K562 (cell line): ENCODE measurements around the gene MOB1A. TPM values are rescaled to one million over a fixed set of nuclear protein-coding genes. Genes with fewer than 3 reads are reported as not detected.
A peak's percentile ranks its signal among the peaks of the same experiment; 100 is the strongest.

Experiments
- BCOR ChIP-seq: fragments of 450-650 bp; IDR thresholded peaks from 2 replicates; pipeline ENCODE4 v1.6.1; 2016
- EP400 ChIP-seq: fragments of 450-650 bp; IDR thresholded peaks from 2 replicates; pipeline ENCODE4 v1.6.1; 2017; ENCODE audit warnings: antibody characterized with exemption, mild to moderate bottlenecking, moderate library complexity
- GABPB1 ChIP-seq: sonication (generic); formaldehyde crosslinking; IDR thresholded peaks from 2 replicates; pipeline ENCODE4 v1.8.0; 2022; ENCODE audit warnings: mild to moderate bottlenecking, missing genetic modification reagents
- HDAC3 ChIP-seq: fragments of 450-650 bp; IDR thresholded peaks from 2 replicates; pipeline ENCODE4 v1.6.1; 2018; ENCODE audit warnings: borderline replicate concordance, mild to moderate bottlenecking, moderate library complexity; ENCODE audit not compliant: partially characterized antibody
- KDM4B ChIP-seq, 2 experiments: fragments of 450-650 bp in 1 of 2; sonication (generic) in 1 of 2; IDR thresholded peaks; 2 replicates each; pipeline ENCODE4 v1.6.1; 2016 to 2017; ENCODE audit warnings: borderline replicate concordance in 2 of 2, antibody characterized with exemption in 1 of 2, low read depth in 1 of 2, mild to moderate bottlenecking in 1 of 2
- NCOR1 ChIP-seq: fragments of 450-650 bp; IDR thresholded peaks from 2 replicates; pipeline ENCODE4 v1.6.1; 2016; ENCODE audit warnings: mild to moderate bottlenecking, moderate library complexity
- NR2C2 ChIP-seq, 2 experiments: fragments of 200-800 bp in 1 of 2; sonication (Bioruptor generic) in 1 of 2; sonication (generic) in 1 of 2; formaldehyde crosslinking in 1 of 2; IDR thresholded peaks; 2 replicates each; pipeline versions ENCODE4 v1.6.1 to v1.8.0; 2016 to 2022; ENCODE audit warnings: mild to moderate bottlenecking in 1 of 2, missing compliant biosample characterization in 1 of 2, missing genetic modification characterization in 1 of 2, missing genetic modification reagents in 1 of 2
- RAD21 ChIP-seq, 2 experiments: fragments of 250-450 bp in 1 of 2; fragments of 450-650 bp in 1 of 2; sonication (Bioruptor Pico) in 1 of 2; formaldehyde crosslinking in 1 of 2; IDR thresholded peaks in 1 of 2; conservative IDR thresholded peaks in 1 of 2; 2 replicates each; pipeline versions ENCODE4 v1.4.0 to v1.8.0; 2020 to 2022; ENCODE audit warnings: mild to moderate bottlenecking in 2 of 2, moderate library complexity in 1 of 2
- SMARCA4 ChIP-seq: fragments of 450-650 bp; IDR thresholded peaks from 2 replicates; pipeline ENCODE4 v1.6.1; 2016
- TCF3 ChIP-seq: sonication (generic); formaldehyde crosslinking; IDR thresholded peaks from 2 replicates; pipeline ENCODE4 v1.4.0; 2020; ENCODE audit warnings: mild to moderate bottlenecking, missing genetic modification reagents
- XRCC5 ChIP-seq: fragments of 200-400 bp; formaldehyde crosslinking; IDR thresholded peaks from 2 replicates; pipeline ENCODE4 v1.6.1; 2017; ENCODE audit warnings: low read depth, mild to moderate bottlenecking, low read length
- ZKSCAN3 ChIP-seq: fragments of 250-450 bp; sonication (Bioruptor Pico); IDR thresholded peaks from 2 replicates; pipeline ENCODE4 v1.4.0; 2020
- polyA plus RNA-seq, 8 experiments: library from polyadenylated mRNA; depleted of rRNA in 4 of 8; stranded (reverse) in 5 of 8; unstranded in 3 of 8; fragments of >200 nt; fragmentation: Nextera tagmentation in 2 of 8; fragmentation: Illumina TruSeq in 1 of 8; extraction: Ambion mirVana in 2 of 8; extraction: Trizol in 1 of 8; gene quantifications; 2 replicates each; pipeline versions ENCODE4 v1.2.1 to v1.2.3, GENCODE V29; 2011 to 2014; ENCODE audit warnings: inconsistent platforms in 1 of 8, missing spikeins in 1 of 8
- total RNA-seq, 7 experiments: library from RNA; depleted of rRNA in 6 of 7; stranded (reverse); fragments of >200 nt in 6 of 7; fragmentation: Illumina TruSeq in 2 of 7; extraction: Trizol in 2 of 7; gene quantifications; 2 replicates each; pipeline versions ENCODE4 v1.2.1 to v1.2.3, GENCODE V29; 2011 to 2021; ENCODE audit warnings: low replicate concordance in 1 of 7
- TF ChIP-seq, protein P1 (sequence below): sonication (generic); formaldehyde crosslinking; IDR thresholded peaks from 2 replicates; pipeline ENCODE4 v1.8.1; 2023; ENCODE audit warnings: mild to moderate bottlenecking, missing genetic modification reagents
- TF ChIP-seq, protein P2 (sequence below): fragments of 250-450 bp; sonication (Bioruptor Pico); IDR thresholded peaks from 2 replicates; pipeline ENCODE4 v1.5.0; 2020; ENCODE audit warnings: mild to moderate bottlenecking, borderline replicate concordance
- TF ChIP-seq, protein P3 (sequence below): fragments of 150-350 bp; IDR thresholded peaks from 2 replicates; pipeline ENCODE4 v1.6.1; 2014; ENCODE audit warnings: low read depth, mild to moderate bottlenecking, low read length, borderline replicate concordance

The MOB1A gene
- total and polyA plus RNA-seq, 9 of the 15 experiments (the other 6 are each of a cell fraction or from before 2014, with no cell fraction given): 24.8 to 100 (median 60.2) TPM

DNA sequence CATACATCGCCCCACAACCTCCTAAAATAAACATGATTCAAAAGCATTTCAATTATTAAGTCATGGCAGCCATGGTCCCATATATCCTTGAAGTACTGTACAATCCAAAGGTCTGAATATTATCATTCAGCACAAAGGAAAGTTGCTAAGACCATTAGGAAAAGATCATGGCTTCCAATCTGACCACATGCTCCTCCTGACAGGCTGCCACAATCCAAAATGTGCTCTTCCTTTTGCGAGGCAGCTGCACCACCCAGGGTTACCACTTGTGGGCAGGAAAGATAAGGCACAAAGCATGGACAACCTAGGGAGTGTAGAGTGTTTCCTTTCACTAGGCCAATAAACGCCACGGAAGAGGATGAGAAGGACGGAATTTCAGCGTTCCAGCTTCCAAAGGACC lies 36.3 kb downstream of the MOB1A start (continued):
- TF ChIP-seq XRCC5: 0 out of 2 replicates have a peak, but pooled peaks have one; percentile 31
- TF ChIP-seq NCOR1: 0 out of 2 replicates have a peak, but pooled peaks have one; percentile 36
- TF ChIP-seq GABPB1 (CRISPR knock-in tag): 0 out of 2 replicates have a peak, but pooled peaks have one; percentile 37
- no peak for TF ChIP-seq HDAC3
- peak; percentile 52; the same call in 1 of the 2 replicates for TF ChIP-seq EP400
- peak; percentile 41; the same call in 1 of the 2 replicates for TF ChIP-seq SMARCA4
- TF ChIP-seq, protein P1, sequence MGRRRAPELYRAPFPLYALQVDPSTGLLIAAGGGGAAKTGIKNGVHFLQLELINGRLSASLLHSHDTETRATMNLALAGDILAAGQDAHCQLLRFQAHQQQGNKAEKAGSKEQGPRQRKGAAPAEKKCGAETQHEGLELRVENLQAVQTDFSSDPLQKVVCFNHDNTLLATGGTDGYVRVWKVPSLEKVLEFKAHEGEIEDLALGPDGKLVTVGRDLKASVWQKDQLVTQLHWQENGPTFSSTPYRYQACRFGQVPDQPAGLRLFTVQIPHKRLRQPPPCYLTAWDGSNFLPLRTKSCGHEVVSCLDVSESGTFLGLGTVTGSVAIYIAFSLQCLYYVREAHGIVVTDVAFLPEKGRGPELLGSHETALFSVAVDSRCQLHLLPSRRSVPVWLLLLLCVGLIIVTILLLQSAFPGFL (CRISPR knock-in tag): no peak
- no peak for TF ChIP-seq KDM4B (IDR thresholded peaks at IDR 0.05; ENCODE audit: borderline replicate concordance in 2 of 2, low read depth in 1 of 2)
- TF ChIP-seq, protein P2, sequence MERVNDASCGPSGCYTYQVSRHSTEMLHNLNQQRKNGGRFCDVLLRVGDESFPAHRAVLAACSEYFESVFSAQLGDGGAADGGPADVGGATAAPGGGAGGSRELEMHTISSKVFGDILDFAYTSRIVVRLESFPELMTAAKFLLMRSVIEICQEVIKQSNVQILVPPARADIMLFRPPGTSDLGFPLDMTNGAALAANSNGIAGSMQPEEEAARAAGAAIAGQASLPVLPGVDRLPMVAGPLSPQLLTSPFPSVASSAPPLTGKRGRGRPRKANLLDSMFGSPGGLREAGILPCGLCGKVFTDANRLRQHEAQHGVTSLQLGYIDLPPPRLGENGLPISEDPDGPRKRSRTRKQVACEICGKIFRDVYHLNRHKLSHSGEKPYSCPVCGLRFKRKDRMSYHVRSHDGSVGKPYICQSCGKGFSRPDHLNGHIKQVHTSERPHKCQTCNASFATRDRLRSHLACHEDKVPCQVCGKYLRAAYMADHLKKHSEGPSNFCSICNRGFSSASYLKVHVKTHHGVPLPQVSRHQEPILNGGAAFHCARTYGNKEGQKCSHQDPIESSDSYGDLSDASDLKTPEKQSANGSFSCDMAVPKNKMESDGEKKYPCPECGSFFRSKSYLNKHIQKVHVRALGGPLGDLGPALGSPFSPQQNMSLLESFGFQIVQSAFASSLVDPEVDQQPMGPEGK (CRISPR knock-in tag): no peak
- TF ChIP-seq RAD21 (CRISPR knock-in tag; conservative IDR thresholded peaks at IDR 0.05 in 1 of 2, IDR thresholded peaks at IDR 0.05 in 1 of 2): peak; percentile 69 to 80
- no peak for TF ChIP-seq NR2C2 (CRISPR knock-in tag; IDR thresholded peaks at IDR 0.05)
- peak; percentile 63; the same call in 1 of the 2 replicates for TF ChIP-seq NR2C2 (tag; IDR thresholded peaks at IDR 0.05)
- no peak for TF ChIP-seq BCOR
- TF ChIP-seq, protein P3, sequence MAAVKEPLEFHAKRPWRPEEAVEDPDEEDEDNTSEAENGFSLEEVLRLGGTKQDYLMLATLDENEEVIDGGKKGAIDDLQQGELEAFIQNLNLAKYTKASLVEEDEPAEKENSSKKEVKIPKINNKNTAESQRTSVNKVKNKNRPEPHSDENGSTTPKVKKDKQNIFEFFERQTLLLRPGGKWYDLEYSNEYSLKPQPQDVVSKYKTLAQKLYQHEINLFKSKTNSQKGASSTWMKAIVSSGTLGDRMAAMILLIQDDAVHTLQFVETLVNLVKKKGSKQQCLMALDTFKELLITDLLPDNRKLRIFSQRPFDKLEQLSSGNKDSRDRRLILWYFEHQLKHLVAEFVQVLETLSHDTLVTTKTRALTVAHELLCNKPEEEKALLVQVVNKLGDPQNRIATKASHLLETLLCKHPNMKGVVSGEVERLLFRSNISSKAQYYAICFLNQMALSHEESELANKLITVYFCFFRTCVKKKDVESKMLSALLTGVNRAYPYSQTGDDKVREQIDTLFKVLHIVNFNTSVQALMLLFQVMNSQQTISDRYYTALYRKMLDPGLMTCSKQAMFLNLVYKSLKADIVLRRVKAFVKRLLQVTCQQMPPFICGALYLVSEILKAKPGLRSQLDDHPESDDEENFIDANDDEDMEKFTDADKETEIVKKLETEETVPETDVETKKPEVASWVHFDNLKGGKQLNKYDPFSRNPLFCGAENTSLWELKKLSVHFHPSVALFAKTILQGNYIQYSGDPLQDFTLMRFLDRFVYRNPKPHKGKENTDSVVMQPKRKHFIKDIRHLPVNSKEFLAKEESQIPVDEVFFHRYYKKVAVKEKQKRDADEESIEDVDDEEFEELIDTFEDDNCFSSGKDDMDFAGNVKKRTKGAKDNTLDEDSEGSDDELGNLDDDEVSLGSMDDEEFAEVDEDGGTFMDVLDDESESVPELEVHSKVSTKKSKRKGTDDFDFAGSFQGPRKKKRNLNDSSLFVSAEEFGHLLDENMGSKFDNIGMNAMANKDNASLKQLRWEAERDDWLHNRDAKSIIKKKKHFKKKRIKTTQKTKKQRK: no peak
- TF ChIP-seq ZKSCAN3 (CRISPR knock-in tag): no peak
- TF ChIP-seq TCF3 (CRISPR knock-in tag): peak; percentile 41; the same call in 1 of the 2 replicates
